Esophagus muscularis mucosa (tissue), 3 donors: ENCODE data around the gene MYBPC2.
"Not testable (repeated sequence)": the region's sequence is repeated elsewhere in the genome, so short reads cannot be mapped to it uniquely, and the experiment has no call there.

ENCODE experiments used
- POLR2A ChIP-seq: fragments of 450-650 bp; IDR thresholded peaks from one replicate; pipeline ENCODE4 v1.6.1; 2017; ENCODE audit warnings: antibody characterized with exemption, moderate library complexity, mild to moderate bottlenecking, low read depth
- POLR2AphosphoS5 ChIP-seq, 2 donors: sonication (generic); formaldehyde crosslinking; IDR thresholded peaks; one replicate each; pipeline ENCODE4 v1.6.1; 2017; ENCODE audit warnings: antibody characterized with exemption in 2 of 2
- TF ChIP-seq, protein P1 (sequence below), 3 experiments: fragments of 200-600 bp in 2 of 3; fragments of 450-650 bp in 1 of 3; sonication (generic) in 2 of 3; IDR thresholded peaks; one replicate each; pipeline ENCODE4 v1.5.1; 2017 to 2019; ENCODE audit warnings: antibody characterized with exemption in 3 of 3, mild to moderate bottlenecking in 2 of 3, moderate library complexity in 1 of 3

GRCh38 chr19:50473336-50473735 is 40.6 kb downstream of the MYBPC2 start:
- not testable (repeated sequence) for TF ChIP-seq POLR2A; POLR2AphosphoS5 (IDR thresholded peaks at IDR 0.05)
- TF ChIP-seq, protein P1, sequence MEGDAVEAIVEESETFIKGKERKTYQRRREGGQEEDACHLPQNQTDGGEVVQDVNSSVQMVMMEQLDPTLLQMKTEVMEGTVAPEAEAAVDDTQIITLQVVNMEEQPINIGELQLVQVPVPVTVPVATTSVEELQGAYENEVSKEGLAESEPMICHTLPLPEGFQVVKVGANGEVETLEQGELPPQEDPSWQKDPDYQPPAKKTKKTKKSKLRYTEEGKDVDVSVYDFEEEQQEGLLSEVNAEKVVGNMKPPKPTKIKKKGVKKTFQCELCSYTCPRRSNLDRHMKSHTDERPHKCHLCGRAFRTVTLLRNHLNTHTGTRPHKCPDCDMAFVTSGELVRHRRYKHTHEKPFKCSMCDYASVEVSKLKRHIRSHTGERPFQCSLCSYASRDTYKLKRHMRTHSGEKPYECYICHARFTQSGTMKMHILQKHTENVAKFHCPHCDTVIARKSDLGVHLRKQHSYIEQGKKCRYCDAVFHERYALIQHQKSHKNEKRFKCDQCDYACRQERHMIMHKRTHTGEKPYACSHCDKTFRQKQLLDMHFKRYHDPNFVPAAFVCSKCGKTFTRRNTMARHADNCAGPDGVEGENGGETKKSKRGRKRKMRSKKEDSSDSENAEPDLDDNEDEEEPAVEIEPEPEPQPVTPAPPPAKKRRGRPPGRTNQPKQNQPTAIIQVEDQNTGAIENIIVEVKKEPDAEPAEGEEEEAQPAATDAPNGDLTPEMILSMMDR (IDR thresholded peaks at IDR 0.05) = not testable (repeated sequence)
